OCI-LY7 (cell line): ENCODE results near the gene C18orf32. TPM values are rescaled to one million over a fixed set of nuclear protein-coding genes. Genes with fewer than 3 reads are reported as not detected.

Experiments
- BruUV-seq: library from RNA; stranded (reverse); fragments of 400-500 nt; replicated peaks from 2 replicates; lab custom pipeline; 2021; lab: Mats Ljungman, UMichigan
- CTCF ChIA-PET: fragments of 300-600 bp; sonication (Branson Sonifier 250); formaldehyde crosslinking; loops from one replicate; lab custom pipeline; 2022; ENCODE audit warnings: antibody characterized with exemption; ENCODE audit not compliant: unreplicated experiment; lab: Charles Lee
- POLR2A ChIA-PET: fragments of 300-600 bp; sonication (Branson Sonifier 250); formaldehyde crosslinking; loops from one replicate; lab custom pipeline; 2022; ENCODE audit warnings: antibody characterized with exemption; lab: Charles Lee
- DNase-seq: peaks from one replicate; pipeline ENCODE4 v3.0.0-alpha.2; 2015; ENCODE audit warnings: low spot score
- H2AFZ ChIP-seq: fragments of 200-600 bp; sonication (generic), shearing (Covaris generic); 2 replicates; pipeline ENCODE4 v1.6.1; 2014; ENCODE audit warnings: mild to moderate bottlenecking, antibody characterized with exemption, low read length, moderate library complexity
- H3K27ac ChIP-seq: fragments of 200-600 bp; sonication (generic); 2 replicates; pipeline ENCODE4 v1.5.1; 2014; ENCODE audit warnings: mixed run types, low read depth, mild to moderate bottlenecking, moderate library complexity, low read length, inconsistent platforms; ENCODE audit not compliant: poor library complexity, severe bottlenecking
- H3K36me3 ChIP-seq: fragments of 200-600 bp; sonication (generic); 2 replicates; pipeline ENCODE4 v1.6.1; 2014; ENCODE audit warnings: mild to moderate bottlenecking, antibody characterized with exemption, low read length, moderate library complexity, mixed read lengths; ENCODE audit not compliant: insufficient read depth
- H3K4me1 ChIP-seq: fragments of 200-600 bp; sonication (generic); 2 replicates; pipeline ENCODE4 v1.5.1; 2014; ENCODE audit warnings: mild to moderate bottlenecking, low read length; ENCODE audit not compliant: insufficient read depth, poor library complexity, severe bottlenecking
- H3K4me2 ChIP-seq: fragments of 200-600 bp; sonication (generic); 2 replicates; pipeline ENCODE4 v1.6.1; 2014; ENCODE audit warnings: mild to moderate bottlenecking, low read length
- H3K4me3 ChIP-seq: fragments of 200-600 bp; sonication (generic); 2 replicates; pipeline ENCODE4 v1.5.1; 2014; ENCODE audit warnings: mild to moderate bottlenecking, low read depth, low read length; ENCODE audit not compliant: poor library complexity, severe bottlenecking
- H3K79me2 ChIP-seq: fragments of 200-600 bp; sonication (generic); 2 replicates; pipeline ENCODE4 v1.6.1; 2016; ENCODE audit warnings: low read depth, mild to moderate bottlenecking, low read length, moderate library complexity, mixed read lengths; ENCODE audit not compliant: insufficient read depth
- H3K9me2 ChIP-seq: fragments of 200-600 bp; sonication (generic); 2 replicates; pipeline ENCODE4 v1.6.1; 2016; ENCODE audit warnings: mild to moderate bottlenecking, low read length, mixed read lengths; ENCODE audit not compliant: insufficient read depth
- H3K9me3 ChIP-seq: fragments of 200-600 bp; sonication (generic); 2 replicates; pipeline ENCODE4 v1.6.1; 2014; ENCODE audit warnings: mild to moderate bottlenecking, mixed run types, low read length, mixed read lengths
- H4K20me1 ChIP-seq: fragments of 200-600 bp; sonication (generic); 2 replicates; pipeline ENCODE4 v1.6.1; 2014; ENCODE audit warnings: mild to moderate bottlenecking, antibody characterized with exemption, low read length, moderate library complexity, mixed read lengths; ENCODE audit not compliant: insufficient read depth
- CTCF ChIP-seq: fragments of 200-600 bp; sonication (generic); conservative IDR thresholded peaks from 2 replicates; pipeline ENCODE4 v1.5.1; 2014; ENCODE audit warnings: mild to moderate bottlenecking, antibody characterized with exemption, low read length, moderate library complexity, mixed read lengths
- EZH2phosphoT487 ChIP-seq: fragments of 200-600 bp; sonication (generic); IDR thresholded peaks from 2 replicates; pipeline ENCODE4 v1.6.1; 2018; ENCODE audit warnings: low read depth, borderline replicate concordance, mild to moderate bottlenecking, mixed run types, antibody characterized with exemption, low read length, moderate library complexity, mixed read lengths
- intact Hi-C: fragments of 100-400 bp; cut with micrococcal nuclease; formaldehyde crosslinking; loops from one replicate; pipeline ENCODE4 v1.10.0; 2022; ENCODE audit not compliant: unreplicated experiment
- total RNA-seq, 2 experiments: library from RNA; depleted of rRNA in 1 of 2; stranded (reverse); fragments of >200 nt in 1 of 2; shearing (Covaris generic) in 1 of 2; gene quantifications; 2 replicates each; pipeline ENCODE4 v1.2.3, GENCODE V29; 2014 to 2022

The C18orf32 gene
- total RNA-seq, 2 experiments from 2014 or later = 6.8 to 11.1 TPM

- Histone ChIP-seq H3K4me2 (no peak overlapping the region), H3K4me3 (no peak overlapping the region), H2AFZ (no peak overlapping the region), H3K4me1 (no peaks in the 10 kb centered on the region), H4K20me1 (no peaks in the 10 kb centered on the region), H3K9me3 (no peaks in the 10 kb centered on the region), H3K27ac (no peak overlapping the region), H3K36me3 (no peaks in the 10 kb centered on the region; the same call in 1 of the 2 replicates), H3K9me2 (no peaks in the 10 kb centered on the region), H3K79me2 (peaks cover 24% of the 10 kb centered on the region; the same call in 1 of the 2 replicates)
- TF ChIP-seq EZH2phosphoT487 (no peak), CTCF (no peak)
- no peak for DNase-seq
- CTCF ChIA-PET = no interaction called here
- no TSS peak for BruUV-seq
- POLR2A ChIA-PET = no interaction called here
- intact Hi-C loops = no loop called here
Measured at GRCh38 chr18:49441338-49441938, 45.6 kb downstream of the C18orf32 start.

GRCh38 chr18:49435170-49435569, 51.9 kb downstream of the C18orf32 start:
- intact Hi-C loops = no loop called here
- 0 out of 2 replicates have a peak, but pooled peaks cover under 1% of the 10 kb centered on the region for H3K36me3 ChIP-seq
- ChIA-PET POLR2A (no interaction called here), CTCF (no interaction called here)
- H3K9me2 ChIP-seq = no peaks in the 10 kb centered on the region
- H2AFZ ChIP-seq = no peak overlapping the region
- no peak overlapping the region for H3K4me3 ChIP-seq
- no peaks in the 10 kb centered on the region for H3K4me1 ChIP-seq
- no peak overlapping the region for H3K27ac ChIP-seq
- no peak overlapping the region for H3K4me2 ChIP-seq
- H4K20me1 ChIP-seq = no peaks in the 10 kb centered on the region
- BruUV-seq = no TSS peak
- DNase-seq = no peak
- TF ChIP-seq CTCF = no peak
- TF ChIP-seq EZH2phosphoT487 = no peak
- H3K79me2 ChIP-seq = peaks cover 8% of the 10 kb centered on the region; the same call in 1 of the 2 replicates
- H3K9me3 ChIP-seq = no peaks in the 10 kb centered on the region

- Histone ChIP-seq H4K20me1 (no peaks in the 10 kb centered on the region), H3K4me2 (no peak overlapping the region), H3K4me3 (no peak overlapping the region), H3K36me3 (peaks cover 25% of the 10 kb centered on the region), H2AFZ (no peak overlapping the region), H3K79me2 (peaks cover 8% of the 10 kb centered on the region; the same call in 1 of the 2 replicates), H3K9me3 (no peaks in the 10 kb centered on the region), H3K9me2 (no peaks in the 10 kb centered on the region), H3K4me1 (no peaks in the 10 kb centered on the region), H3K27ac (no peak overlapping the region)
- no TSS peak for BruUV-seq
- intact Hi-C loops = no loop called here
- no peak for DNase-seq
- POLR2A ChIA-PET = interaction anchor here (0.6 to 0.7 kb wide), 3 partner anchors 18 to 319 kb away, joined by 3 to 4 read pairs (median 3); no protein-coding TSS in a partner anchor
- TF ChIP-seq EZH2phosphoT487 (no peak), CTCF (no peak)
- CTCF ChIA-PET = interaction anchor here (0.6 kb wide), 1 partner anchor 28 kb away, joined by 4 read pairs; the partner anchor contains the start of gene DYM
Measured at GRCh38 chr18:49432602-49433001, 54.4 kb downstream of the C18orf32 start.
